Endothelial cell of umbilical vein (primary cell): ENCODE results near the gene LSM2. TPM values are rescaled to one million over a fixed set of nuclear protein-coding genes. Genes with fewer than 3 reads are reported as not detected.

Experiments used
- BruUV-seq: library from RNA; stranded (reverse); fragments of 400-500 nt; replicated peaks from 2 replicates; lab custom pipeline; 2021; lab: Mats Ljungman, UMichigan
- CTCF ChIA-PET: fragments of 300-600, 350-600 bp; sonication (Branson Sonifier 250); formaldehyde crosslinking; loops from one replicate; lab custom pipeline; 2021; ENCODE audit warnings: antibody characterized with exemption, inconsistent platforms; lab: Charles Lee
- POLR2A ChIA-PET: fragments of 300-600, 350-600 bp; sonication (Branson Sonifier 250); formaldehyde crosslinking; loops from one replicate; lab custom pipeline; 2021; ENCODE audit warnings: antibody characterized with exemption, inconsistent platforms; lab: Charles Lee
- DNase-seq: peaks from one replicate; pipeline ENCODE4 v3.0.0-alpha.2; 2011; ENCODE audit warnings: low read depth, low spot score
- FAIRE-seq: peaks from 2 replicates; lab custom pipeline; 2011; peaks lifted over from hg19 to GRCh38; lab: Jason Lieb, UNC
- H2AFZ ChIP-seq: 2 replicates; pipeline ENCODE4 v1.6.0; 2012; ENCODE audit warnings: low read depth, low read length, control low read depth, inconsistent platforms
- H3K27ac ChIP-seq: 2 replicates; pipeline ENCODE4 v1.5.1; 2011; ENCODE audit warnings: low read depth, mild to moderate bottlenecking, control low read depth, low read length, moderate library complexity; ENCODE audit not compliant: insufficient read depth
- H3K27me3 ChIP-seq, 2 experiments: 2 replicates each; pipeline versions ENCODE4 v1.6.0 to v1.6.1; 2011; ENCODE audit warnings: low read length in 2 of 2, mixed read lengths in 1 of 2; ENCODE audit not compliant: control insufficient read depth in 2 of 2, insufficient read depth in 2 of 2
- H3K36me3 ChIP-seq, 2 experiments: 2 replicates in 1 of 2; 3 replicates in 1 of 2; pipeline ENCODE4 v1.5.1; 2011; ENCODE audit warnings: low read length in 2 of 2, mild to moderate bottlenecking in 1 of 2, moderate library complexity in 1 of 2; ENCODE audit not compliant: control insufficient read depth in 2 of 2, insufficient read depth in 2 of 2; ENCODE audit errors: extremely low read depth in 1 of 2
- H3K4me1 ChIP-seq: 3 replicates; pipeline ENCODE4 v1.5.1; 2011; ENCODE audit warnings: mild to moderate bottlenecking, low read length; ENCODE audit not compliant: control insufficient read depth, insufficient read depth; ENCODE audit errors: extremely low read depth
- H3K4me2 ChIP-seq: 2 replicates; pipeline ENCODE4 v1.6.1; 2011; ENCODE audit warnings: low read length, control low read depth, mixed read lengths; ENCODE audit not compliant: insufficient read depth
- H3K4me3 ChIP-seq, 3 experiments: fragments of 200-600 bp in 1 of 3; sonication (generic), shearing (Covaris generic) in 1 of 3; replicated peaks in 1 of 3; 2 replicates each; pipeline ENCODE4 v1.5.1; 2011 to 2016; ENCODE audit warnings: control low read depth in 3 of 3, low read length in 3 of 3, mild to moderate bottlenecking in 2 of 3, inconsistent platforms in 1 of 3, low read depth in 1 of 3, moderate library complexity in 1 of 3; ENCODE audit not compliant: insufficient read depth in 1 of 3
- H3K79me2 ChIP-seq: 2 replicates; pipeline ENCODE4 v1.6.0; 2012; ENCODE audit warnings: low read length, inconsistent platforms; ENCODE audit not compliant: control insufficient read depth, insufficient read depth
- H3K9ac ChIP-seq: replicated peaks from 2 replicates; pipeline ENCODE3; 2011; ENCODE audit warnings: low read length, control low read depth; ENCODE audit not compliant: insufficient read depth; ENCODE audit errors: extremely low read depth
- H3K9me1 ChIP-seq: replicated peaks from 3 replicates; pipeline ENCODE4 v1.6.0; 2011; ENCODE audit warnings: mild to moderate bottlenecking, low read length; ENCODE audit not compliant: control insufficient read depth, insufficient read depth; ENCODE audit errors: extremely low read depth
- H3K9me3 ChIP-seq: replicated peaks from 2 replicates; pipeline ENCODE4 v1.5.1; 2012; ENCODE audit warnings: low read length, inconsistent platforms; ENCODE audit not compliant: control insufficient read depth, insufficient read depth
- H4K20me1 ChIP-seq: replicated peaks from 2 replicates; pipeline ENCODE3; 2011; ENCODE audit warnings: mild to moderate bottlenecking, low read length; ENCODE audit not compliant: control insufficient read depth, insufficient read depth; ENCODE audit errors: extremely low read depth
- EZH2 ChIP-seq: IDR thresholded peaks from 2 replicates; pipeline ENCODE4 v1.6.1; 2012; ENCODE audit warnings: borderline replicate concordance, low read depth, mild to moderate bottlenecking, moderate library complexity, low read length, inconsistent platforms; ENCODE audit not compliant: severe bottlenecking
- FOS ChIP-seq: IDR thresholded peaks from 2 replicates; pipeline ENCODE4 v1.6.1; 2011; ENCODE audit warnings: mild to moderate bottlenecking, low read length, moderate library complexity, borderline replicate concordance; ENCODE audit not compliant: insufficient read depth
- GATA2 ChIP-seq: IDR thresholded peaks from 2 replicates; pipeline ENCODE4 v1.7.0; 2011; ENCODE audit warnings: low read depth, mild to moderate bottlenecking, moderate library complexity, mixed read lengths, low read length; ENCODE audit not compliant: insufficient read length, insufficient read depth
- JUN ChIP-seq: IDR thresholded peaks from 2 replicates; pipeline ENCODE4 v1.6.1; 2011; ENCODE audit warnings: borderline replicate concordance, low read depth; ENCODE audit not compliant: insufficient read length, insufficient read depth
- MYC ChIP-seq: IDR thresholded peaks from one replicate; pipeline ENCODE4 v1.6.1; 2011; ENCODE audit warnings: mild to moderate bottlenecking, low read depth, low read length
- POLR2A ChIP-seq: IDR thresholded peaks from 2 replicates; pipeline ENCODE4 v1.6.1; 2012; ENCODE audit warnings: low read depth, mild to moderate bottlenecking, control low read depth, low read length
- POLR2AphosphoS5 ChIP-seq: IDR thresholded peaks from 2 replicates; pipeline ENCODE4 v1.6.1; 2012; ENCODE audit warnings: low read depth, mild to moderate bottlenecking, control low read depth, low read length, moderate library complexity; ENCODE audit not compliant: insufficient read depth
- dilution Hi-C: fragments of 300-500 bp; cut with MboI; formaldehyde crosslinking; loops from one replicate; pipeline ENCODE4 v1.15.0; 2019; ENCODE audit warnings: low sequenced_read_pairs; ENCODE audit not compliant: extremely low pct_ligation_motif_present
- intact Hi-C: fragments of 100-400 bp; cut with micrococcal nuclease; formaldehyde crosslinking; loops from one replicate; pipeline ENCODE4 v1.10.0; 2022
- polyA plus RNA-seq, 4 experiments: library from polyadenylated mRNA; depleted of rRNA in 3 of 4; stranded (reverse) in 3 of 4; unstranded in 1 of 4; fragments of >200 nt; gene quantifications; 2 replicates each; pipeline versions ENCODE4 v1.2.1 to v1.2.3, GENCODE V29; 2011 to 2012; ENCODE audit warnings: missing spikeins in 1 of 4
- total RNA-seq: library from RNA; stranded (reverse); gene quantifications from 2 replicates; pipeline ENCODE4 v1.2.3, GENCODE V29; 2021
- TF ChIP-seq, protein P1 (sequence below): IDR thresholded peaks from 2 replicates; pipeline ENCODE4 v1.6.1; 2011; ENCODE audit not compliant: insufficient read depth, insufficient read length
- TF ChIP-seq, protein P2 (sequence below), 2 donors: IDR thresholded peaks; 1 replicate in 1 of 2; 2 replicates in 1 of 2; pipeline ENCODE4 v1.5.1; 2011; ENCODE audit warnings: low read length in 2 of 2, mild to moderate bottlenecking in 2 of 2, moderate library complexity in 2 of 2, control low read depth in 1 of 2, inconsistent platforms in 1 of 2, low read depth in 1 of 2; ENCODE audit not compliant: insufficient read depth in 1 of 2; ENCODE audit errors: extremely low read depth in 1 of 2

The LSM2 gene
- total and polyA plus RNA-seq, 2 donors (not counting 3 experiments of a cell fraction or from before 2014, with no cell fraction given) = 78.1 to 86.0 TPM

DNA sequence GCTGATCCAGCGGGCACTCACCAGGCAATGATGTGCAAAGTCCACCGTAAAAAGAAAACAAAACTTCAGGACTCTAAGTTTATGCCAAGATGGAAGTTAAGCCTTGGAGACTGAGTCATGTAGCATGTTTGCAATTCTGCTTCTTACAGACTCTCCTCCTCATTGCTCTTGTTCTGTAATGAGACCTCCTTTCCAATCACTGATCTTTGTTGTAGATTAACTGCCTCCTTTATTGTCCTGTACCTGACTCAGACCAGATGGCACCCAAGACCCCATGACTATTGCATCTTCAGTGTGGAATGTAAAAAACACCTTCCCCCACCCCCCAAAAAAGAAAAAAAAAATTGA, 44.7 kb upstream of the LSM2 start:
- no peak for DNase-seq
- H4K20me1 ChIP-seq = no peaks in the 10 kb centered on the region

More for the DNA sequence above, 44.7 kb upstream of the LSM2 start:
- Histone ChIP-seq H3K4me2 (no peak overlapping the region), H3K9me1 (no peaks in the 10 kb centered on the region), H3K4me3 (no peak overlapping the region), H3K9ac (no peak overlapping the region), H3K36me3 (no peaks in the 10 kb centered on the region), H2AFZ (no peak overlapping the region), H3K79me2 (no peaks in the 10 kb centered on the region), H3K9me3 (no peaks in the 10 kb centered on the region), H3K4me1 (no peaks in the 10 kb centered on the region), H3K27me3 (no peaks in the 10 kb centered on the region), H3K27ac (no peak overlapping the region)
- ChIA-PET CTCF (no interaction called here), POLR2A (no interaction called here)
- dilution Hi-C loops = no loop called here
- FAIRE-seq = no peak
- no TSS peak for BruUV-seq
- intact Hi-C loops = no loop called here
- TF ChIP-seq POLR2AphosphoS5 (no peak), JUN (no peak), POLR2A (no peak), MYC (no peak), FOS (no peak), EZH2 (no peak), GATA2 (no peak)
- TF ChIP-seq, protein P1, sequence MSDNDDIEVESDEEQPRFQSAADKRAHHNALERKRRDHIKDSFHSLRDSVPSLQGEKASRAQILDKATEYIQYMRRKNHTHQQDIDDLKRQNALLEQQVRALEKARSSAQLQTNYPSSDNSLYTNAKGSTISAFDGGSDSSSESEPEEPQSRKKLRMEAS = no peak
- TF ChIP-seq, protein P2, sequence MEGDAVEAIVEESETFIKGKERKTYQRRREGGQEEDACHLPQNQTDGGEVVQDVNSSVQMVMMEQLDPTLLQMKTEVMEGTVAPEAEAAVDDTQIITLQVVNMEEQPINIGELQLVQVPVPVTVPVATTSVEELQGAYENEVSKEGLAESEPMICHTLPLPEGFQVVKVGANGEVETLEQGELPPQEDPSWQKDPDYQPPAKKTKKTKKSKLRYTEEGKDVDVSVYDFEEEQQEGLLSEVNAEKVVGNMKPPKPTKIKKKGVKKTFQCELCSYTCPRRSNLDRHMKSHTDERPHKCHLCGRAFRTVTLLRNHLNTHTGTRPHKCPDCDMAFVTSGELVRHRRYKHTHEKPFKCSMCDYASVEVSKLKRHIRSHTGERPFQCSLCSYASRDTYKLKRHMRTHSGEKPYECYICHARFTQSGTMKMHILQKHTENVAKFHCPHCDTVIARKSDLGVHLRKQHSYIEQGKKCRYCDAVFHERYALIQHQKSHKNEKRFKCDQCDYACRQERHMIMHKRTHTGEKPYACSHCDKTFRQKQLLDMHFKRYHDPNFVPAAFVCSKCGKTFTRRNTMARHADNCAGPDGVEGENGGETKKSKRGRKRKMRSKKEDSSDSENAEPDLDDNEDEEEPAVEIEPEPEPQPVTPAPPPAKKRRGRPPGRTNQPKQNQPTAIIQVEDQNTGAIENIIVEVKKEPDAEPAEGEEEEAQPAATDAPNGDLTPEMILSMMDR (IDR thresholded peaks at IDR 0.05; ENCODE audit: extremely low read depth in 1 of 2, insufficient read depth in 1 of 2, low read depth in 1 of 2, low read length in 2 of 2) = no peak
